Measurements from ENCODE around the gene C3orf62.

GRCh38 chr3:49265661-49266386 lies 11.2 kb downstream of the C3orf62 start:
- TF ChIP-seq CTCF (conservative IDR thresholded peaks at IDR 0.05; ENCODE audit: low read length) (no peak), EZH2phosphoT487 (IDR thresholded peaks at IDR 0.05; ENCODE audit: borderline replicate concordance, low read depth, low read length) (no peak)
